Measurements from ENCODE around the gene RPGRIP1L.

DNA sequence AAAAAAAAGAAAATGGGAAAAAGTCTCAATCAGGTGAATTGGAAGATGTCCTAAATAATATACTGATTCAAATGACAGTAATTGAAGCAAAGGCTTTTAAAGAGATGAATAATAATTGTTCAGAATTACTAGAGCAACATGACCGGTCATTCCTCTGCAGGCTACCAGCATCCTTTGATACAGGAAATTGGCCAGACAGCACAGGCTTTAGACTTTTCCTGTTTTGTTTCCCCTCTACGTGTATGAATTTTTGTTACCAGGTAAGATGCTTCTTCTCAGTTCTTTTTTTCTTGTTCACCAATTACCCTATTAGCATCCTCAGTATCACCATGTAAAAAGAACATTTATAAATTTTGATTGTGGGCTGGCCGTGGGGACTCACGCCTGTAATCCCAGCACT lies 77.5 kb downstream of the RPGRIP1L start:
- TF ChIP-seq, protein P1, sequence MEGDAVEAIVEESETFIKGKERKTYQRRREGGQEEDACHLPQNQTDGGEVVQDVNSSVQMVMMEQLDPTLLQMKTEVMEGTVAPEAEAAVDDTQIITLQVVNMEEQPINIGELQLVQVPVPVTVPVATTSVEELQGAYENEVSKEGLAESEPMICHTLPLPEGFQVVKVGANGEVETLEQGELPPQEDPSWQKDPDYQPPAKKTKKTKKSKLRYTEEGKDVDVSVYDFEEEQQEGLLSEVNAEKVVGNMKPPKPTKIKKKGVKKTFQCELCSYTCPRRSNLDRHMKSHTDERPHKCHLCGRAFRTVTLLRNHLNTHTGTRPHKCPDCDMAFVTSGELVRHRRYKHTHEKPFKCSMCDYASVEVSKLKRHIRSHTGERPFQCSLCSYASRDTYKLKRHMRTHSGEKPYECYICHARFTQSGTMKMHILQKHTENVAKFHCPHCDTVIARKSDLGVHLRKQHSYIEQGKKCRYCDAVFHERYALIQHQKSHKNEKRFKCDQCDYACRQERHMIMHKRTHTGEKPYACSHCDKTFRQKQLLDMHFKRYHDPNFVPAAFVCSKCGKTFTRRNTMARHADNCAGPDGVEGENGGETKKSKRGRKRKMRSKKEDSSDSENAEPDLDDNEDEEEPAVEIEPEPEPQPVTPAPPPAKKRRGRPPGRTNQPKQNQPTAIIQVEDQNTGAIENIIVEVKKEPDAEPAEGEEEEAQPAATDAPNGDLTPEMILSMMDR (conservative IDR thresholded peaks at IDR 0.05; ENCODE audit: low read depth, low read length), result no peak
- no peak for TF ChIP-seq EZH2 (IDR thresholded peaks at IDR 0.05; ENCODE audit: borderline replicate concordance, low read depth, low read length, poor library complexity, severe bottlenecking)

Measured in A673 (cell line).